LNCaP clone FGC (cell line): Measurements from ENCODE around the gene AATF.
"Not testable (repeated sequence)": the region's sequence is repeated elsewhere in the genome, so short reads cannot be mapped to it uniquely, and the experiment has no call there.

Experiments used
- DNase-seq: peaks from one replicate; pipeline ENCODE4 v3.0.0-alpha.2; 2011; ENCODE audit warnings: low read depth
- H3K4me3 ChIP-seq: 2 replicates; pipeline ENCODE4 v1.5.1; 2011; ENCODE audit warnings: mild to moderate bottlenecking, low read depth, low read length, control low read depth
- TF ChIP-seq, protein P1 (sequence below): IDR thresholded peaks from 2 replicates; pipeline ENCODE4 v1.5.1; 2012; ENCODE audit warnings: mild to moderate bottlenecking; ENCODE audit not compliant: control insufficient read depth, insufficient read depth; ENCODE audit errors: extremely low read depth

The AATF gene

DNA sequence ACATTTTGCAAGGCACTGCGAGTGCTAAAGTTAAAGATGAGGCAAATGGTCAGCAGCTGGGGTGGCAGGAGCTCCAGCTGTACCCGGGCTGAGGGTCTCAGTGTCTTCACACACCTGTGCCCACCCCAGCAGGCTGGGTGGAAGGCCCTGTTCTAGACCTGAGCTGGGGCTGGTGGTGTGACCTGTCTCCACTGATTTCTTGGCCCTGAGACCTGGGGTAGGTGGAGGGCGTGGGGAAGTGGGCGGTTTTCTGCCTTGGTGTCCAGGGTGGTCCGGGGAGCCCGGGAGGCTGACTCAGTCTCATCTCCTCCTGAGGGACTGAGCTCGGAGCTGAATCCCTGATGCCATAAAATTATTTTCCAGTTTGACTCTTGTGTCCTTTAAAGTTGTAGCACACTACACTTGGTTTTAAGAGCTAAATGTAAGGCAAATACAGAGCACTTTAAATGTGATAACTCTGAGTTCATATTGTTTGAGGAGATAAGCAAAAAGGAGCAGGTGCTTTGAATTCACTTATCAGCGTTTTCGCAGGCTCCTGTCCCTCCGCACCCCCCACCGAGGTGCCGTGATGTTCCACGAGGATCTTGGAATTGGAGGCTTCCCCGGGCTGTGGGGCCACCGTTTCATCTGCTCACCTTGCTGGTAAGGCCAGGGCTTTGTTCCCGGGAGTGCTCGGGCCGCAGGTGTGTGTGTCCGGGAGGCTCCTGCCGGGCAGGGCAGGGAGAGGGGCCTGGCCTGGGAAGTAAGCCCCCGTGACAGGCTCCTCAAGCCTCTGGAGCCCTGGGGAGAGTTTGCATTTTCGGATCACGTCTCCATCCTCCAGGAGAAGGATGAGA lies 117.0 kb downstream of the AATF start:
- H3K4me3 ChIP-seq = no peak overlapping the region
- TF ChIP-seq, protein P1, sequence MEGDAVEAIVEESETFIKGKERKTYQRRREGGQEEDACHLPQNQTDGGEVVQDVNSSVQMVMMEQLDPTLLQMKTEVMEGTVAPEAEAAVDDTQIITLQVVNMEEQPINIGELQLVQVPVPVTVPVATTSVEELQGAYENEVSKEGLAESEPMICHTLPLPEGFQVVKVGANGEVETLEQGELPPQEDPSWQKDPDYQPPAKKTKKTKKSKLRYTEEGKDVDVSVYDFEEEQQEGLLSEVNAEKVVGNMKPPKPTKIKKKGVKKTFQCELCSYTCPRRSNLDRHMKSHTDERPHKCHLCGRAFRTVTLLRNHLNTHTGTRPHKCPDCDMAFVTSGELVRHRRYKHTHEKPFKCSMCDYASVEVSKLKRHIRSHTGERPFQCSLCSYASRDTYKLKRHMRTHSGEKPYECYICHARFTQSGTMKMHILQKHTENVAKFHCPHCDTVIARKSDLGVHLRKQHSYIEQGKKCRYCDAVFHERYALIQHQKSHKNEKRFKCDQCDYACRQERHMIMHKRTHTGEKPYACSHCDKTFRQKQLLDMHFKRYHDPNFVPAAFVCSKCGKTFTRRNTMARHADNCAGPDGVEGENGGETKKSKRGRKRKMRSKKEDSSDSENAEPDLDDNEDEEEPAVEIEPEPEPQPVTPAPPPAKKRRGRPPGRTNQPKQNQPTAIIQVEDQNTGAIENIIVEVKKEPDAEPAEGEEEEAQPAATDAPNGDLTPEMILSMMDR = no peak
- DNase-seq = no peak

DNA sequence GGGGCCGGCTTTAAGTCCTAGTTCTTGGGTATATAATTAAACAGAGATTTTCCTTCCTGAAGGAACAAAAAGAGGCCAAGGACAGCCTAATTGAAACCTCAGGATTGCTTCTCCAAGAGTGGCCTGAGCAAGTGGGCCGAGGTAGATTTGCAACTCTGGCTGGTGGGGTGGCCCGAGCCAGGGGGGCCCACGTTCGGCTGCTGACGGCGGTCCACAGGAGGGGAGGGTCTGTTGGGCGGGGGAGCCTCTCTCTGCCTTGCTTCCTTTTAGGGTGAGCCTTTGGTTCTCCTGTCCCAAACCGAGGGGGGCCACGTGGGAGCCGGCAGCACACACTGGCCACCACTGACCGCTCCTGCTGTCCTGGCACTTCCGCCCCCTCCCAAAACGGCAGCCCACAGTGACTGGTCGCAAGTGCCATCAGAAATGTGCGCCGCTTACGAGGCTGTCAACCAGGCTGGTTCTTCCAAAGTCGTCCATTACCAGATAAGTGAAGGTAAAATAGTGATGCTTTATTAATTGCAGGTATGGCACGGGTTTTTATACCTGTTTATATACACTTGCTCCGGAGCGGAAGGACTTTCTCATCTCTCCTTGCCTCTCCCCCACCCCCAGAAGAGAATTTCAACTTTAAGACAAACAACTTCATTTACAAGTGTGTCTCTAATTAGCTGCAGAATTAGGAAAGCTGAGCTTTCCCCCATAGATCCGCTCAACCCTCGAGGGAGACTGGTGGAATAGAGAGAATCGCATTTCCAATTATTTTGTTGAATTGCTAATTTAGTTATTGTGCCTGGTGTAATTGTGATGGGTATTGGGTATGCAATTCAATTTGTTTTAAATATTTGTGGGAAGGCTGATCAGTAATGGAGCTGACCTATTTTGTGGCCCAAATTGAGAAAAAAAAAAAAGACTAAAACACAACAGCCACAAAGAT lies 117.8 kb downstream of the AATF start:
- no peak overlapping the region for H3K4me3 ChIP-seq
- TF ChIP-seq, protein P1 = no peak
- DNase-seq = no peak

DNA sequence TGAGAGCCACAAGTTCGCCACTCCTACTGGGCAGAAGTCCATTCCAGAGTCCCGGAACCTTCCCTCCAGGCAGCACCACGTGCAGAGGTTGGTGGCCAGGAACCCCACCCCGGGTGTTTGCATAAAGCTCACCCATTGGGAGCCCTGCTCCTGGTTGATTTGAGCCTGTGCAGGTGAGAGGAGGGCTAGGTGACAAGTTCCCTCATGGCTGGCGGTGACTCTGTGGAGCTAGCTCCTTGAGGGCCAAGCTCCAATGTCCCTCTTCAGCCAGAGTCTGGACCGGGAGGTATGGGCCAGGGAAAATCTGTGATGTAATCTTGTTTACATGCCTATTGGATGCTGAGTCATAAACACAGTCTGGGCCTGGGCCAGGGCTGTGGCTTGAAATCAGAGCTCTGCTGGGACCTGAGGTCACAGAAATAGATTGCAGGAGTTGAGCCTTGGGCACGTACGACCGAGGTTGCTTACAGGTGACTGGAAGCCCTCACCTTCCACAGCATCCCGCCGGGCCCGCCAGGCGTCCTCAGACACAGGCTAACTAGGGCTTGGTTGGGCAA lies 118.9 kb downstream of the AATF start:
- H3K4me3 ChIP-seq = no peak overlapping the region
- TF ChIP-seq, protein P1 = no peak
- DNase-seq = peak; percentile 79

DNA sequence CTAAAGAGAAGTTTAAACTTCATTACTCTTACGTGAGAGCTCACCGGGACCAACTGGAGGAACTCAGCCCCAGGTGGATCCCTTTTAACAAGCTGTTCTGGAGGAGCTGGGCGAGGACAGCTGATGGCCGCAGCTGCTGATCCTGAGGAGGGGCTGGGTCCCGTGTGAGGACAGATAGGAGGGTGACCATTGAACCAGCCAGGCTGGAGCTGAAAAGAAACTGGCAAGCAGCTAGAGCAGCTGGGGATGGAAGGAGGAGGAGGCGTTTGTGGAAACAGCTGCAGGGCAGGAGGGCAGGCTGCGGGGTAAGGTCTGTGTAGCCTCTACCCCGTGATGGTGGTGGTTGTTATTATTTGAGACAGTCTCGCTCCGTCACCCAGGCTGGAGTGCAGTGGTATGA lies 119.5 kb downstream of the AATF start:
- no peak overlapping the region for H3K4me3 ChIP-seq
- DNase-seq = no peak
- TF ChIP-seq, protein P1 = no peak

DNA sequence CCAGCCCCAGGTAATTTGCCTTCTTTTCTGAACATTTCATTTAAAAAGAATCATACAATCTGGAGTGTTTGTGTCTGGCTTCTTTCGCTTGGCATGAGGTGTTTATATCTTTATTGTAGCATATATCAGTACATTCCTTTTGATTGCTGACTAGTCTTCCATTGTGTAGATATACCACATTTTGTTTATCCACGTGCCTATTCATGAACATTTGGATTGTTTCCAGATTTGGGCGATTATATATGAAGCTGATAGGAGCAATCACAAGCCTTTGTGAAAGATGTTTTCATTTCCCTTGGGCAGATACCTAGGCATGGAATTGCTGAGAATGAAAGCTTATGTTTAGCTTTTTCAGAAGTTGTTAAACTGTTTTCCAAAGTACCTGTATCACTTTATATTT lies 120.3 kb downstream of the AATF start:
- TF ChIP-seq, protein P1 = no peak
- DNase-seq = no peak
- no peak overlapping the region for H3K4me3 ChIP-seq

DNA sequence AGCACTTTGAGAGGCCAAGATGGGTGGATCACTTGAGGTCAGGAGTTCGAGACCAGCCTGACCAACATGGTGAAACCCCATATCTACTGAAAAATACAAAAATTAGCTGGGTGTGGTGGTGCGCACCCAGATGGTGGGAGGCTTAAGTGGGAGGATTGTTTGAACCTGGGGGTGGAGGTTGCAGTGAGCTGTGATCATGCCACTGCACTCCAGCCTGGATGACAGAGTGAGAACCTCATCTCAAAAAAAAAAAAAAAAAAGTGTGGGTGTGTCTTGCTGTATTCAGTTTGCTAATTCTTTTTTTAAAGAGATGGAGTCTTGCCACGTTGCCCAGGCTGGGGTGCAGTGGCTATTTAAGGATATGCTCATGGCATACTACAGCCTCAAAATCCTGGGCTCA lies 124.7 kb downstream of the AATF start:
- not testable (repeated sequence) for H3K4me3 ChIP-seq, DNase-seq
